Esophagus squamous epithelium (tissue), 5 donors: ENCODE data around the gene CABCOCO1. TPM values are rescaled to one million over a fixed set of nuclear protein-coding genes. Genes with fewer than 3 reads are reported as not detected.

ENCODE experiments used
- DNase-seq: peaks from one replicate; lab custom pipeline; 2025; lab: John Stamatoyannopoulos, UW
- H3K27ac ChIP-seq, 4 donors: fragments of 200-600 bp; sonication (generic); one replicate each; pipeline ENCODE4 v1.5.1; 2016 to 2019; ENCODE audit warnings: mild to moderate bottlenecking in 1 of 4
- H3K27me3 ChIP-seq, 4 donors: fragments of 200-600 bp; sonication (generic); 1 replicate in 3 of 4; 2 replicates in 1 of 4; pipeline versions ENCODE4 v1.5.1 to v1.6.0; 2017 to 2021; ENCODE audit warnings: antibody characterized with exemption in 1 of 4
- H3K36me3 ChIP-seq, 3 donors: fragments of 200-600 bp; sonication (generic); one replicate each; pipeline ENCODE4 v1.5.1; 2016 to 2019
- H3K4me1 ChIP-seq, 3 donors: fragments of 200-600 bp; sonication (generic); one replicate each; pipeline ENCODE4 v1.5.1; 2017 to 2019
- H3K4me3 ChIP-seq, 4 donors: fragments of 200-600 bp; sonication (generic); 1 replicate in 3 of 4; 2 replicates in 1 of 4; pipeline ENCODE4 v1.5.1; 2016 to 2019; ENCODE audit warnings: mild to moderate bottlenecking in 2 of 4, moderate library complexity in 1 of 4
- H3K9me3 ChIP-seq, 3 donors: fragments of 200-600 bp; sonication (generic); one replicate each; pipeline ENCODE4 v1.5.1; 2016 to 2019
- POLR2A ChIP-seq, 4 donors: fragments of 450-650 bp; IDR thresholded peaks; one replicate each; pipeline ENCODE4 v1.6.1; 2017; ENCODE audit warnings: antibody characterized with exemption in 4 of 4, mild to moderate bottlenecking in 4 of 4, moderate library complexity in 3 of 4
- WGBS, 2 donors: methylation state at CpG; one replicate each; pipeline ENCODE4 v1.1.5; 2018; 5-methylcytosine and 5-hydroxymethylcytosine counted together
- intact Hi-C: fragments of 100-400 bp; cut with DNase I; formaldehyde crosslinking; loops from one replicate; pipeline ENCODE4 v1.15.0; 2022
- total RNA-seq, 4 donors: library from RNA; depleted of rRNA; stranded (reverse); fragments of >200 nt; gene quantifications; one replicate each; pipeline ENCODE4 v1.1.0, GENCODE V29; 2016
- TF ChIP-seq, protein P1 (sequence below), 6 experiments: fragments of 450-650 bp in 4 of 6; fragments of 200-600 bp in 2 of 6; sonication (generic) in 2 of 6; IDR thresholded peaks; one replicate each; pipeline ENCODE4 v1.5.1; 2016 to 2019; ENCODE audit warnings: antibody characterized with exemption in 6 of 6, mild to moderate bottlenecking in 4 of 6, moderate library complexity in 4 of 6
- donor health status: DM: yes; HTN: yes; CAD: no.

The CABCOCO1 gene
- total RNA-seq, 4 donors from 2014 or later = 0.38 TPM; not detected in 3

DNA sequence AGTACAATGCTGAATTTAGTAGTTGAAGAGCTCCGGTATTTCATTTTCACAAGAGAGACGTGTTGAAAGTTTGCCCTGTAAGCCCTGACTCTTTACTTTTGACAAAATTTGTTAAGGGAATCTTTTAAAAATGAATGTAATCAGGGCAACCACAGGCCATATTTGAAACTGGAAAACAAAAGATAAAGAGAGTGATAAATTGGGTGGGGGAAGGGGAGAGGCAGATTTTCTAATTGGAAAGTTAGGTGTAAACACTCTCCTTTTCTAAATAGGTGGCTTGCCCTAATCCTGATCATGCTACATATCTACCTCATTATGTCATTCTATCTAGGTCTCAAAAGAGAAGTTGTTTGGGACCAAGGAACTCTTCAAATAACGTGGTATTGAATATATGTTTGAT lies 90.7 kb downstream of the CABCOCO1 start:
- H3K36me3 ChIP-seq = no peaks in the 10 kb centered on the region
- no peaks in the 10 kb centered on the region for H3K27me3 ChIP-seq
- no peak for DNase-seq
- no peak overlapping the region for H3K4me3 ChIP-seq
- 89 to 94% methylated on average over 3 of the region's 3 CpGs for WGBS, 2 donors
- H3K27ac ChIP-seq = peak overlapping the region in 1 of 4 donors; percentile 29
- intact Hi-C loops = loop anchor here (10.0 kb wide), 1 partner anchor 491 kb away; no protein-coding TSS in a partner anchor
- no peak for TF ChIP-seq POLR2A (IDR thresholded peaks at IDR 0.05)
- TF ChIP-seq, protein P1, sequence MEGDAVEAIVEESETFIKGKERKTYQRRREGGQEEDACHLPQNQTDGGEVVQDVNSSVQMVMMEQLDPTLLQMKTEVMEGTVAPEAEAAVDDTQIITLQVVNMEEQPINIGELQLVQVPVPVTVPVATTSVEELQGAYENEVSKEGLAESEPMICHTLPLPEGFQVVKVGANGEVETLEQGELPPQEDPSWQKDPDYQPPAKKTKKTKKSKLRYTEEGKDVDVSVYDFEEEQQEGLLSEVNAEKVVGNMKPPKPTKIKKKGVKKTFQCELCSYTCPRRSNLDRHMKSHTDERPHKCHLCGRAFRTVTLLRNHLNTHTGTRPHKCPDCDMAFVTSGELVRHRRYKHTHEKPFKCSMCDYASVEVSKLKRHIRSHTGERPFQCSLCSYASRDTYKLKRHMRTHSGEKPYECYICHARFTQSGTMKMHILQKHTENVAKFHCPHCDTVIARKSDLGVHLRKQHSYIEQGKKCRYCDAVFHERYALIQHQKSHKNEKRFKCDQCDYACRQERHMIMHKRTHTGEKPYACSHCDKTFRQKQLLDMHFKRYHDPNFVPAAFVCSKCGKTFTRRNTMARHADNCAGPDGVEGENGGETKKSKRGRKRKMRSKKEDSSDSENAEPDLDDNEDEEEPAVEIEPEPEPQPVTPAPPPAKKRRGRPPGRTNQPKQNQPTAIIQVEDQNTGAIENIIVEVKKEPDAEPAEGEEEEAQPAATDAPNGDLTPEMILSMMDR (IDR thresholded peaks at IDR 0.05) = no peak
- peaks cover 0 to 57% (median 17%) of the 10 kb centered on the region in 3 donors for H3K4me1 ChIP-seq
- H3K9me3 ChIP-seq = no peaks in the 10 kb centered on the region

GRCh38 chr10:61754587-61755550 lies 92.1 kb downstream of the CABCOCO1 start:
- TF ChIP-seq, protein P1 (IDR thresholded peaks at IDR 0.05) = no peak
- no peak for TF ChIP-seq POLR2A (IDR thresholded peaks at IDR 0.05)
- intact Hi-C loops = loop anchor here (10.0 kb wide), 1 partner anchor 490 kb away; no protein-coding TSS in a partner anchor
- Histone ChIP-seq H3K36me3 (no peaks in the 10 kb centered on the region), H3K27ac (peak overlapping the region in 1 of 4 donors; percentile 29), H3K9me3 (no peaks in the 10 kb centered on the region), H3K4me3 (no peak overlapping the region), H3K27me3 (no peaks in the 10 kb centered on the region), H3K4me1 (peaks cover 0 to 57% (median 17%) of the 10 kb centered on the region in 3 donors)
- DNase-seq = no peak
- 21 to 32% methylated on average over 4 of the region's 4 CpGs for WGBS, 2 donors

- WGBS, 2 donors = 72 to 91% methylated on average over 3 of the region's 3 CpGs
- intact Hi-C loops = loop anchor here (10.0 kb wide), 1 partner anchor 488 kb away; no protein-coding TSS in a partner anchor
- no peak overlapping the region for H3K27ac ChIP-seq
- no peaks in the 10 kb centered on the region for H3K9me3 ChIP-seq
- no peak for TF ChIP-seq POLR2A (IDR thresholded peaks at IDR 0.05)
- TF ChIP-seq, protein P1 (IDR thresholded peaks at IDR 0.05) = no peak
- peaks cover 0 to 59% (median 7%) of the 10 kb centered on the region in 3 donors for H3K4me1 ChIP-seq
- H3K4me3 ChIP-seq = no peak overlapping the region
- H3K27me3 ChIP-seq = no peaks in the 10 kb centered on the region
- DNase-seq = no peak
- no peaks in the 10 kb centered on the region for H3K36me3 ChIP-seq
Observed at GRCh38 chr10:61757001-61757400, 94.3 kb downstream of the CABCOCO1 start.

GRCh38 chr10:61757525-61758397 lies 95.0 kb downstream of the CABCOCO1 start:
- Histone ChIP-seq H3K27me3 (no peaks in the 10 kb centered on the region), H3K9me3 (no peaks in the 10 kb centered on the region), H3K27ac (no peak overlapping the region), H3K4me1 (peaks cover 0 to 59% (median 4%) of the 10 kb centered on the region in 3 donors), H3K4me3 (no peak overlapping the region), H3K36me3 (no peaks in the 10 kb centered on the region)
- no peak for DNase-seq
- intact Hi-C loops = loop anchor here (10.0 kb wide), 1 partner anchor 487 kb away; no protein-coding TSS in a partner anchor
- no peak for TF ChIP-seq POLR2A (IDR thresholded peaks at IDR 0.05)
- TF ChIP-seq, protein P1 (IDR thresholded peaks at IDR 0.05) = no peak
- WGBS, 2 donors = 80% methylated on average over 2 of the region's 2 CpGs
